ENCODE measurements around the gene IQSEC1. TPM values are rescaled to one million over a fixed set of nuclear protein-coding genes. Genes with fewer than 3 reads are reported as not detected.

The IQSEC1 gene
- total and polyA plus RNA-seq, 10 of the 15 experiments (the other 5 are each of a cell fraction or from before 2014, with no cell fraction given) = 0.92 to 55.2 (median 8.5) TPM

DNA sequence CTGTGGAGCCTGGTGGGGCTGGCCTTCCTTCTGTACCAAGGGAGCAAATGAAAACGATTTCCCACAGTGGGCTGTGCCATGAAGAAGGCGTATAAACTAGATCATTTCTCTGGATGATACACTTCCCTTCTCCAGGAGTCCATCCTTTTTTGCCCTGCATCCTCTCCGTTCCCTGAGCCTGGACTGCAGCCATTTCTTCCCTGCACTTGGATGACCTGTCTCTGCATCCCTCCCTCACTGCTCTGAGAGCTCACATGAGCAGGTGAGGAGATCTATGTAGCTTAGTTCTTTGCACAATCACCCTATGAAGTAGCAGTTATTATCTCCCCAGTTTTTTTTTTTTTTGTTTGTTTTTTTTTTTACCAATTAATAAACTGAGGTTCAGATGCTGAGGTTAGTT lies 46.7 kb downstream of the IQSEC1 start:
- POLR2A ChIA-PET = interaction anchor here (1.4 kb wide), 1 partner anchor 14 kb away, joined by 4 read pairs; no protein-coding TSS in a partner anchor
- no peaks in the 10 kb centered on the region for H4K20me1 ChIP-seq (ENCODE audit: control insufficient read depth, insufficient read depth)
- no peaks in the 10 kb centered on the region for H3K9me3 ChIP-seq (replicated peaks; ENCODE audit: control insufficient read depth, insufficient read depth, low read length)
- no TSS peak for BruUV-seq (replicated peaks)
- H3K4me1 ChIP-seq (ENCODE audit: control insufficient read depth, insufficient read depth, low read length) = peaks cover 12% of the 10 kb centered on the region
- in situ Hi-C loops (cut with MboI) = no loop called here
- no peak overlapping the region for H3K4me2 ChIP-seq (ENCODE audit: control insufficient read depth, insufficient read depth)
- intact Hi-C loops (cut with micrococcal nuclease; ENCODE audit: unreplicated experiment) = no loop called here
- H3K9ac ChIP-seq (ENCODE audit: control insufficient read depth, insufficient read depth, low read length) = no peak overlapping the region
- H3K36me3 ChIP-seq (ENCODE audit: control insufficient read depth in 2 of 2, insufficient read depth in 2 of 2, low read length in 1 of 2) = no peaks in the 10 kb centered on the region
- RAD21 ChIA-PET (ENCODE audit: unreplicated experiment) = interaction anchor here (0.6 to 1.3 kb wide), 6 partner anchors 13 to 65 kb away, joined by 3 to 5 read pairs (median 4); no protein-coding TSS in a partner anchor
- DNase-seq (ENCODE audit: low read depth, low spot score) = no peak
- no peak overlapping the region for H3K27ac ChIP-seq (ENCODE audit: control insufficient read depth, insufficient read depth)
- no peaks in the 10 kb centered on the region for H3K27me3 ChIP-seq (replicated peaks in 1 of 2; ENCODE audit: control insufficient read depth in 2 of 2, insufficient read depth in 2 of 2, low read length in 1 of 2)
- 83% methylated on average over 3 of the region's 3 CpGs for WGBS (ENCODE audit: insufficient coverage, insufficient replicate concordance, low lambda C conversion rate, missing lambda C conversion rate)
- CTCF ChIA-PET = interaction anchor here (1.2 to 5.6 kb wide), 3 partner anchors 13 to 27 kb away, joined by 3 to 21 read pairs (median 5); no protein-coding TSS in a partner anchor
- TF ChIP-seq PML (IDR thresholded peaks at IDR 0.05; ENCODE audit: low read length) (no peak), GABPA (IDR thresholded peaks at IDR 0.05; ENCODE audit: low read depth) (no peak), CBX3 (IDR thresholded peaks at IDR 0.05; ENCODE audit: borderline replicate concordance, low read depth) (no peak), BACH1 (IDR thresholded peaks at IDR 0.05; ENCODE audit: borderline replicate concordance) (no peak), RAD51 (IDR thresholded peaks at IDR 0.05) (no peak), POLR2A (IDR thresholded peaks at IDR 0.05; ENCODE audit: low read depth, low read length) (no peak), JUND (IDR thresholded peaks at IDR 0.05; ENCODE audit: low read depth, low read length) (no peak), POLR2AphosphoS2 (IDR thresholded peaks at IDR 0.05; ENCODE audit: low read depth, low read length) (no peak), MEF2B (IDR thresholded peaks at IDR 0.05; ENCODE audit: partially characterized antibody, poor library complexity, severe bottlenecking) (no peak), HDAC6 (IDR thresholded peaks at IDR 0.05; ENCODE audit: unreplicated experiment) (no peak), CHD4 (IDR thresholded peaks at IDR 0.05) (no peak), ZBED1 (IDR thresholded peaks at IDR 0.05; ENCODE audit: borderline replicate concordance) (no peak)
- TF ChIP-seq, protein P1, sequence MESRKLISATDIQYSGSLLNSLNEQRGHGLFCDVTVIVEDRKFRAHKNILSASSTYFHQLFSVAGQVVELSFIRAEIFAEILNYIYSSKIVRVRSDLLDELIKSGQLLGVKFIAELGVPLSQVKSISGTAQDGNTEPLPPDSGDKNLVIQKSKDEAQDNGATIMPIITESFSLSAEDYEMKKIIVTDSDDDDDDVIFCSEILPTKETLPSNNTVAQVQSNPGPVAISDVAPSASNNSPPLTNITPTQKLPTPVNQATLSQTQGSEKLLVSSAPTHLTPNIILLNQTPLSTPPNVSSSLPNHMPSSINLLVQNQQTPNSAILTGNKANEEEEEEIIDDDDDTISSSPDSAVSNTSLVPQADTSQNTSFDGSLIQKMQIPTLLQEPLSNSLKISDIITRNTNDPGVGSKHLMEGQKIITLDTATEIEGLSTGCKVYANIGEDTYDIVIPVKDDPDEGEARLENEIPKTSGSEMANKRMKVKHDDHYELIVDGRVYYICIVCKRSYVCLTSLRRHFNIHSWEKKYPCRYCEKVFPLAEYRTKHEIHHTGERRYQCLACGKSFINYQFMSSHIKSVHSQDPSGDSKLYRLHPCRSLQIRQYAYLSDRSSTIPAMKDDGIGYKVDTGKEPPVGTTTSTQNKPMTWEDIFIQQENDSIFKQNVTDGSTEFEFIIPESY (IDR thresholded peaks at IDR 0.05) = no peak
- TF ChIP-seq, protein P2, sequence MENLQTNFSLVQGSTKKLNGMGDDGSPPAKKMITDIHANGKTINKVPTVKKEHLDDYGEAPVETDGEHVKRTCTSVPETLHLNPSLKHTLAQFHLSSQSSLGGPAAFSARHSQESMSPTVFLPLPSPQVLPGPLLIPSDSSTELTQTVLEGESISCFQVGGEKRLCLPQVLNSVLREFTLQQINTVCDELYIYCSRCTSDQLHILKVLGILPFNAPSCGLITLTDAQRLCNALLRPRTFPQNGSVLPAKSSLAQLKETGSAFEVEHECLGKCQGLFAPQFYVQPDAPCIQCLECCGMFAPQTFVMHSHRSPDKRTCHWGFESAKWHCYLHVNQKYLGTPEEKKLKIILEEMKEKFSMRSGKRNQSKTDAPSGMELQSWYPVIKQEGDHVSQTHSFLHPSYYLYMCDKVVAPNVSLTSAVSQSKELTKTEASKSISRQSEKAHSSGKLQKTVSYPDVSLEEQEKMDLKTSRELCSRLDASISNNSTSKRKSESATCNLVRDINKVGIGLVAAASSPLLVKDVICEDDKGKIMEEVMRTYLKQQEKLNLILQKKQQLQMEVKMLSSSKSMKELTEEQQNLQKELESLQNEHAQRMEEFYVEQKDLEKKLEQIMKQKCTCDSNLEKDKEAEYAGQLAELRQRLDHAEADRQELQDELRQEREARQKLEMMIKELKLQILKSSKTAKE (IDR thresholded peaks at IDR 0.05; ENCODE audit: low read depth, poor library complexity, severe bottlenecking) = no peak
- TF ChIP-seq, protein P3, sequence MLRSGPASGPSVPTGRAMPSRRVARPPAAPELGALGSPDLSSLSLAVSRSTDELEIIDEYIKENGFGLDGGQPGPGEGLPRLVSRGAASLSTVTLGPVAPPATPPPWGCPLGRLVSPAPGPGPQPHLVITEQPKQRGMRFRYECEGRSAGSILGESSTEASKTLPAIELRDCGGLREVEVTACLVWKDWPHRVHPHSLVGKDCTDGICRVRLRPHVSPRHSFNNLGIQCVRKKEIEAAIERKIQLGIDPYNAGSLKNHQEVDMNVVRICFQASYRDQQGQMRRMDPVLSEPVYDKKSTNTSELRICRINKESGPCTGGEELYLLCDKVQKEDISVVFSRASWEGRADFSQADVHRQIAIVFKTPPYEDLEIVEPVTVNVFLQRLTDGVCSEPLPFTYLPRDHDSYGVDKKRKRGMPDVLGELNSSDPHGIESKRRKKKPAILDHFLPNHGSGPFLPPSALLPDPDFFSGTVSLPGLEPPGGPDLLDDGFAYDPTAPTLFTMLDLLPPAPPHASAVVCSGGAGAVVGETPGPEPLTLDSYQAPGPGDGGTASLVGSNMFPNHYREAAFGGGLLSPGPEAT (IDR thresholded peaks at IDR 0.05; ENCODE audit: low read depth) = no peak
- SMC1A ChIA-PET (ENCODE audit: uncharacterized antibody, unreplicated experiment) = interaction anchor here (4.6 kb wide), 1 partner anchor 13 kb away, joined by 25 read pairs; no protein-coding TSS in a partner anchor
- no peak overlapping the region for H2AFZ ChIP-seq (ENCODE audit: control insufficient read depth, low read depth, low read length)
- H3K79me2 ChIP-seq (ENCODE audit: control insufficient read depth, insufficient read depth, low read length) = peaks cover 13% of the 10 kb centered on the region
- ATAC-seq = no peak
- H3K4me3 ChIP-seq = no peak overlapping the region
- no peak for FAIRE-seq

Data from GM12878 (cell line).